Right forelimb (tissue), 1 donor: ENCODE results near the gene CNIH4.
"Not testable (repeated sequence)": the region's sequence is repeated elsewhere in the genome, so short reads cannot be mapped to it uniquely, and the experiment has no call there.

Experiments used
- DNase-seq: peaks from one replicate; pipeline ENCODE4 v3.0.0-alpha.2; 2018

CNIH4 gene

DNA sequence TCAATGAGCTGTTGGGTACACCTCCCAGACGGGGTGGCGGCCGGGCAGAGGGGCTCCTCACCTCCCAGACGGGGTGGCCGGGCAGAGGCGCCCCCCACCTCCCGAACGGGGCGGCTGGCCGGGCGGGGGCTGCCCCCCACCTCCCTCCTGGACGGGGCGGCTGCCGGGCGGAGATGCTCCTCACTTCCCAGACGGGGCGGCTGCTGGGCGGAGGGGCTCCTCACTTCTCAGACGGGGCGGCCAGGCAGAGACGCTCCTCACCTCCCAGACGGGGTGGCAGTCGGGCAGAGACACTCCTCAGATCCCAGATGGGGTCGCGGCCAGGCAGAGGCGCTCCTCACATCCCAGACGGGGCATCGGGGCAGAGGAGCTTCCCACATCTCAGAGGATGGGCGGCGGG lies 7.0 kb upstream of the CNIH4 start:
- not testable (repeated sequence) for DNase-seq

DNA sequence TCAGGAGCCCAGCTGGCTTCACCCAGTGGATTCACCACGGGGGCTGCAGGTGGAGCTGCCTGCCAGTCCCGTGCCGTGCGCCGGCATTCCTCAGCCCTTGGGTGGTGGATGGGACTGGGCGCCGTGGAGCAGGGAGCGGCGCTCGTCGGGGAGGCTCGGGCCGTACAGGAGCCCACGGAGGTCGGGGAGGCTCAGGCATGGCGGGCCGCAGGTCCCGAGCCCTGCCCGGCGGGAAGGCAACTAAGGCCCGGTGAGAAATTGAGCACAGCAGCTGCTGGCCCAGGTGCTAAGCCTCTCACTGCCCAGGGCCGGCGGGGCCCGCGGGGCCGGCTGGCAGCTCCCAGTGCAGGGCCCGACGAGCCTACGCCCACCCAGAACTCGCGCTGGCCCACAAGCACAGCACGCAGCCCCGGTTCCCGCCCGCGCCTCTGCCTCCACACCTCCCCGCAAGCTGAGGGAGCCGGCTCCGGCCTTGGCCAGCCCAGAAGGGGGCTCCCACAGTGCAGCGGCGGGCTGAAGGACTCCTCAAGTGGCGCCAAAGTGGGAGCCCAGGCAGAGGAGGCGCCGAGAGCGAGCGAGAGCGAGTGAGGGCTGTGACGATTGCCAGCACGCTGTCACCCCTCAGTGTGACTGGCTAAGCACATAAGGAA lies 4.1 kb upstream of the CNIH4 start:
- DNase-seq = not testable (repeated sequence)

DNA sequence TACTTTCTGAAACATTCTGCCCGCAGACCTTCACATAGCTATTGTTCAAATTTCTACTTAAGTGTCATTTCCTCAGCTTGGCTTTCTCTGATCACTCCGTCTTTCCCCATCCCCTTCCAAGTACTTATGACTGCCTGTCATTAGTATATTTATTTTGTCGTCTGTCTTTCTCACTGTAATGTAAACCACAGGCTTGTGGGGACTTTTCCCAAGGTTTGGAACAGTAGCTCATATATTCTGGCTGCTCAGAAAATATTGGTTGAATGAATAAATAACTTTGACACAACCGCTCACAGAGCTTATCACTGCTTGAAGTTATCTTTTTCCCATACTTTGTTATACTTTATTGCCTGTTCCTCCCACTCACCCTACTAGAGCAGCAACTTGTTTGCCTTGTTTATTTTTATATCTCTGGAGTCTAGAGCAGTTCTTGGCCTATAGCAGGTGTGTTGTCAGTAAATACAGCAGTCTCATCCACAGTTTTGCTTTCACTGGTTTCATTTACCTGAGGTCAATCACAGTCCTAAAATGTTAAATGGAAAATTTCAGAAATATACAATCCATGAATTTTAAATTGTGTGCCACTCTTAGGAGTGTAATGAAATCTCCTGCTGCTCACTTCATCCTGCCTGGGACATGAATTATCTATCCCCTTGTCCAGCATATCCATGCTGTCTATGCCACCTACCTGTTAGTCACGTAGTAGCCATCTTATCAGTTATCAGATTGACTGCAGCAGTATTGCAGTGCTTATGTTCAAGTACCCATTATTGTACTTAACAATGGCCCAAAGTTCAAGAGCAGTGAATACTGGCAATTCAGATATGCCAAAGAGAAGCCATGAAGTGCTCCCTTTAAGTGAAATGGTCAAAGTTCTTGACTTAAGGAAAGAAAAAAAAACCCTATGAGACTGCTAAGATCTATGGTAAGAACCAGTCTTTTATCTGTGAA lies 2.4 kb upstream of the CNIH4 start:
- DNase-seq = no peak

DNA sequence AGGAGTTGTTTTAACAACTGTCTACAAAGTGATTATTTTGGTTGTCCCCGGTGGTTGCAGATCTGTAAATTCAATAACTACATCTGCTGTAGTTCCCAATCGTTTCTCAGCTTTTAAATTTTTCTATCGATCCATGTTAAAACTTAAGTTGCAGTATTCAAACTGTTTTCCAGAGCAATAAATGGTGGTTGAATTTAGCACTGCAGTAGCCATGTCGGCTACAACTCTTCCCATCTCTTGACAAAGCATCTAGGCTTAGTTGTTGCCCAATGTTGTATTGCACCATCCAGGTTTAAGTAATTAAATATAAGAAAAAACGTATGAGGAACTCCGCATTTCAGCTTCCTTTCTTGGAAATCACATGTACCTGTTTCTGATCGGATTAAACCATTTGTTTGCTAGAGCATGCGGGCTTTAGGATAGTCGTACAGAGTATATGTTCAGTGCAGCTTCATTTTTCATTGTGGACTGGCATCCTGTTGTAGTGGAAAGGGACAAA lies 996 bp downstream of the CNIH4 start:
- no peak for DNase-seq

DNA sequence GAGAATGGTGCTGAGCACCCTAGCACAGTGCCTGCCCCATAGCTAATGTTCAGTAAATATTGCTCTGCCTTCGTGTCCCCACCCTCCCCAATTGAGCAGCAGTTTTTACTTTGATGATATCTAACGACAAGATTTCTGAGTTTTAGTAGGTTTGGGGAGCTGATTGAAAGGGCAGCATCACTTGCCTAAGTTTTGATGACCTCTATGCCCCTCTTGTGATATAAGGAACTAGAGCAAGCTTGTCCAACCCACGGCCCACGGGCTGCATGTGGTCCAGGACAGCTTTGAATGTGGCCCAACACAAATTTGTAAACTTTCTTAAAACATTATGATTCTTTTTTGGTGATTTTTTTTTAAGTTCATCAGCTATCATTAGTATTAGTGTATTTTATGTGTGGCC lies 1.6 kb downstream of the CNIH4 start:
- no peak for DNase-seq

DNA sequence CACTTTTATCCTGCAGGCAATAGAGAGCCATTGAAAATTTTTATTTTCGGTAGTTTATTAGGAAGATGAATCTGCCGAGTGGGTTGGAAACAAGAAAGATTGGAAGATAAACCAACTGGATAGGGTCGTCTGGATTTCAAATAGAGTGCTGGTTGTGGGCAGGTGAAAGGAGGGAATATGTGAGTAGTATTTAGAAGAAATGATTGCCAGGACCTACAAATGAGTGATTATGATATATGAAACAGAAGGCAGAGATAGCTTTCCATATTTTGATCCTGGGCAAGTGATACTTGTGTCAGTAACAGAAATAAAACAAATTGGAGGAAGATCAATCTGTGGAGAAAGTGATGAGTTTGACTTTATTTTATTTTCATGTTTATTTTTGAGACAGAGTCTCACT lies 2.5 kb downstream of the CNIH4 start:
- no peak for DNase-seq

DNA sequence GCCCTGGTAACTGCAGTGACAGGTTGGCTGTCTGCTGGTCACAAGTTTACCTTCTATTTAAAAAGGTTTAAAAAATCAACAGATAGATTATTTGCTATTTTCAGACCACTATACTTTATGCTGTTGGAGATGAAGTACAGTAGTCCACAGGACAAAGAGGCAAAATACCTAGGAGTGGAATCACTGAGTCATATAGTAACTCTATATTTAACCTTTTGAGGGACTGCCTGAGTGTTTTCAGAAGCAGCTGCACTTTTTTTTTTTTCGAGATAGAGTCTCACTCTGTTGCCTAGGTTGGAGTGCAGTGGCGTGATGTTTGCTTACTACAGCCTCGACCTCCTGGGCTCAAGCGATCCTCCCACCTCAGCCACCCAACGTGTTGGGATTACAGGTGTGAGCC lies 11.7 kb downstream of the CNIH4 start:
- no peak for DNase-seq

DNA sequence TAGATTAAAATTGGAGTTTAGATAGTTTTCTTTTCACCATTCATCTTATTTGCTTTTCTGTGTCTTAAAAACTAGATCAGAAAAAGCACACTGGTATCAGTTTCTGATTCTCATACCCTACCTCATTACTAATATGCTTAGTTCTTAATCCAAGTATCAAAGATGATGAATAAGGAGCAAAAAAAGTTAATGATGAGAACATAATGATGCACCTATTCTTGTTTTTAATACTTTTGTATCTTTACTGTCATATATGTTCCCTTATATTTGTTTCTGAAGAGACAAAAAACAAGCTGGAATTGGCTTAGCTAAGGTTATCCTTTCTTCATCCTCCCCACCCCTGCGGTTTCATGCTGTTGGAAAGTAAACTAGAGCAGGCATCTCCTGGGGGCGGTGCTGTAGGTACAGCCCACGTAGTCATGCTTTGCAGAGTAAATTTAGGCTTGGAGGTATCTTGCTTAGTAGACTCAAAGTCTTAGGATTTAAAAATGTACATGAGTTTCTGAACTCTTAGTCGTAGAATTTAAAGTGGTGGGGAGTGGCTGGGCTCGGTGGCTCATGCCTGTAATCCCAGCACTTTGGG lies 16.4 kb downstream of the CNIH4 start:
- no peak for DNase-seq

DNA sequence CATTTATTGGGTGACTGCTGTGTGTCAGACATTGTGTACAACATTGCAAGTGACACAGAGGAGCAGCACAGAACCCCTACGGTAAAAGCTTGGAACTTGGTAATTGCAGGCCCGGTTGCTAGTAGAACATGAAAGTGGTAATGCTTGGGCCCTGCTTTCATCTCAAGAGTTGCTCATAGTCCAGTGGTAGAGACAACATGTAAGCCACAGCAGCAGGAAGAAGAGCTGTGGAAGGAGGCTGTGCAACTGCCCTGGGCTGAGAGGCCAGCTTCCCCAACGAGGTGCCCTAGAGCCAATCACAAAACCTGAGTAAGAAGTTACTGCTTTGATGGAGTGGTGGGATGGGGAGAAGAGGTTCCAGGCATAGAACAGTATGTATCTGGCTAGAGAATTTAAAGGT lies 18.4 kb downstream of the CNIH4 start:
- DNase-seq = no peak

DNA sequence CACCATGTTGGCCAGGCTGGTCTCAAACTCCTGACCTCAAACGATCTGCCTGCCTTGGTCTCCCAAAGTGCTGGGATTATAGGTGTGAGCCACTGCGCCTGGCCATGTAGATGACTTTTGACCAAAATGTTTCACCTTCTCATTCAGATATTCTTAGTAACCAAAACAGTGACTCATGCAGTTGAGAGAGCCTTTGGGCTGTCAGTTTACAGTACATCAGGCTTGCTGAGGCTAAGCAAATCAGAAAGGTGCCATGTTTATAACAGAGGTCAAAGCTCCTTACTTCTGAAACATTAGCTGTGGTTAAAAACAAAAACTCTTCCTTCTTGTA lies 21.0 kb downstream of the CNIH4 start:
- no peak for DNase-seq

DNA sequence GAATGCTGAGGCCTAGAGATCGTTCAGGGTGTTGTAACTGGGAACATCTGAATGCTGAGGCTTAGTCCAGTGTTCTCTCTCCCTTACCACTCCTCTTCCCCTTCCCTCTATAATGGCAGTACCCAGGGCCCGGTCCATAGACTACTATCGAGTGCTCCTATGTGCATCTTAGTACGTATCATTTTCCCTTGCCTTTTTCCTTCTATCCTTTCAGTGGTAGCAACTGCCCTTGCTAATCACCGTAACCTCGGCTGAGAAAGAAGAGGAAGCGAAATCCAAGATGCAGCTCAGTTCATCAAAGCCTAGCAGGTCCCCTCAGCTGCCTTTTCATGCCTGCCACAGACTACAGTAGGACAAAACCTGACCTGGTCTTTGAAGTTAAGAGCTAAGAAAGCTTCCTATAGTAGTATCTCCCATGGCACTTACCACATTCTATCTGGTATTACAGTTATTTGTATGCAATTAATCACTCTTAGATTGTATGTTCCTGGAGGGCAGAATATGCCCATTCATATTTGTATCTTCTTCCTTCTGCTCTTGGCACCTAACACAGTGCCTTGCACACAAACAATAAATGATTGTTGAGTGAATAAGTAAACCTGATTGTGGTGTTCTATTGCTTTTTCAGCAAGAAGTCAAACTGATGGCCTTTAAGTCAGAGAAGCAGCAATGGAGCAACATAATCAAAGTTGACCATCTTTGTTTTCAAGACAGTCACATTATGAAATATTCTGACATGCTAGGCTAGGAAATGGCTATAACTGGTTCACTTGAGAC lies 22.4 kb downstream of the CNIH4 start:
- no peak for DNase-seq

DNA sequence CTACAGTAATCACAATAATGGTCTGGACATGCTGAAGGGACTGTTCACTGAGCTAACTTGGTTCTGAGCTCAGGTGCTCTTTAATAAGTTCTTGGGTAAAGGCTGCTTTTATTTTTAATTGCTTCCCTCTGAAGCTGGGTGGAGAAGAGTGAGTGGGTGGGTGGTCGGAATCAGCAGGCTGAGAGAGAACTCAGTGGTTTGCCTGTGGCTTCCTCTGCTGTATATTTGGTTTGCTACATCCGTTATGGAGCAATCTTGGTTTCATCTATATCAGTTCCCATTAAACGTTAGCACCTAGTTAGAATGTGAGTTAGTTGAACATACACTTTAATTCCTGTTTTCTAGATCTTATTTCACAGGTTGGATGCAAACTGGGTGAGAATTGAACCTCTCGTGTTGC lies 23.3 kb downstream of the CNIH4 start:
- DNase-seq = no peak

DNA sequence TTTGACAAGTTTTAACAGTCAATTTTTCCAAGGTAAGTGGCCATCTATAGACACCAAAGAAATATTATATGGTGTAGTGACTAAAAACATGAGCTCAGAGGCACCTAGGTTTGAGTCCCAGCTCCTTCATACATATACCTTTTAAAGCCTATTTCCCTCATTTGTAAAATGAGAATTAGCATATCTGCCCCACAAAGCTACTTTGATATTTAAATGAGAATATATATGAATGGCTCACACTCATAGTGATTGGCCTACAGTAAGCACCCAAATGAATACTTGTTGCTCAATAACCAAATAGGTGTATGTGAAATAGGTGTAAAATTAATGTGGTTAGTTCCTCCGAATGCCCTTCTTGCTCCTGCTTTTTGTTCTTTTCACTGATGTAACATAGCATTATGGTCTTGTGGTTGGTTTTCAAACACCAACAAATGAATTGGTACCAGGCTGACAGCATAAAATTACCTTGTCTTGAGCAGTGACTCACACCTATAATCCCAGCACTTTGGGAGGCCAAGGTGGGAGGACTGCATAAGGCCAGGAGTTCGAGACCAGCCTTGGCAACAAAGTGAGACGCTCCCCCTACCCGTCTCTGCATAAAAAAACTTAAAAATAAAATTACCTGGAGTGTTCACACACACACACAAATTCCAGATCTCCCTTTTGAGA lies 25.3 kb downstream of the CNIH4 start:
- DNase-seq = no peak

DNA sequence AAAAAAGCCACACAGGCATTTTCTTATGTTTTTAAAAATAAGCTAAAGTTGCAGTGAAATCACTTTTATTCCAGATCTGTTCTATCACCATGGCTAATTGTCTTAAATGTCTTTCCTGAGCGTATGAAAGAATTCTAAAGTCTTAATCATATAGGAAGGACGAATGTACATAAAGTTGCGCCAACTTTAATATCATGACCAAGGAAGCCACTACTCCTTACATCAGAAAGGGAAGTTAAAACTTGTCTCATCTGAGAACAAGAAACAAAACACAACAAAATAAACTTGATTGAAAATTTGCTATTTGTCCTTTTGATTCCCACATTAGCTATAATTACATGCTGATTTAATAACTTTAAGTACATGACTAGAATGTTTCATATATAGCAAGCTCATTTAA lies 26.5 kb downstream of the CNIH4 start:
- no peak for DNase-seq

DNA sequence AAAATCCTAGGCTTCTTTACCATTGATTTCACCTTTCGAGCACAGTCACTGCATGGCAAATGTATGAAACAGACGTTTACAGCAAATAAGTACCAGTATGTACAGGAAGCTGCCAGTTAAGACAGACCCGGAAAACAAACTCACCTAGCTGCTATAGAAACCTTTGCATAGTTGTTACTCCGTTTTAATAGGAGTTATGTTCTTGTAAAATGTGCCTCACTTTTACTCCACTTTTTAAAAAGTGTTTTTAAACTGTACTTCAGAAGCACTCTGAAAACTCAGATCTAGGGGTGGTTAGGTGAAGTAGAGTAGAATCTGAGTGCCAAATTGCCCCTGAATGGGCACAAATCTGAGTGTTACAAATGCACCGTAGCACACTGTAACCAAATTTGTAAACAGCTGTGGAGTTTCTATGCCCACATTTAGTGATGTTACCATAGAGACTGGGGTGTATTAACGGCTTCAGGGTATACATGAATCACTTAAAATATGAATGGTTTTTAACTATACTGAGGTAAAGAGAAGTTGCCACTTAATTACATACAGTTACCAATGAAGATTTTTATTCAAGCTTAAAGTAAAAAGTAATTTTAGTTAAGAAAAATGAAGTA lies 30.7 kb downstream of the CNIH4 start:
- DNase-seq = no peak

DNA sequence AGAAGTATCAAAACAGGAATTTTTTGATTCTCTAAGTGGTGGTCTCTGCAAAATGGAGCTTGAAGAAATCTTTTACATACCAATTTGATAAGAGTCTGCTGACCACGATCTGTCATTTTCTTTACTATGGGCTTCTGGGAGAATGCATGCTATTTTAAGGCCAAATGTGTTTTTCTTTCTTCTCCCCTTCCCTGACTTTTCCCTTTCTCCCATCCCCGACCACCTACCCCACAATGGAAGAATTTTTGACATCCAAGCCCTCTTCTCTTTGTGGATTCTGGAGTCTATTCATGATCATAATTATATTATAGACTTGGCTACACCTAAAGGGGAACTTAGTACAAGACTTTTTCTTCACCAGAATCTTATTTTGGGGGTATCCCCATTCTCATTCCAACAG lies 31.3 kb downstream of the CNIH4 start:
- no peak for DNase-seq

DNA sequence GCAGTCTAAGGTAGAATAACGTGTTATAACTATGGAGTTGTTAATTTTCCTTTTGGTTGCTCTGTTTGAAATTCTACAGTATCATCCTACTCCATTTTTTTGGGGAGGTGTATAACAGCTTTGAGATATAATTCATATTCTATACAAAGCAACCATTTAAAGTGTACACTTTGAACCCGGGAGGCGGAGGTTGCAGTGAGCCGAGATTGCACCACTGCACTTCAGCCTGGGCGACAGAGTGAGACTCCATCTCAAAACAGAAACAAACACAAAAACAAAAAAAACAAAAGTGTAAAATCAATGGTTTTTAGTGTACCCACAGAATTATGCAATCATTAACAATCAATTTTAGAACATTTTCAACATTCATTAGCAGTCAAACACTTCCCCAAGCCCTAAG lies 33.8 kb downstream of the CNIH4 start:
- DNase-seq = no peak

DNA sequence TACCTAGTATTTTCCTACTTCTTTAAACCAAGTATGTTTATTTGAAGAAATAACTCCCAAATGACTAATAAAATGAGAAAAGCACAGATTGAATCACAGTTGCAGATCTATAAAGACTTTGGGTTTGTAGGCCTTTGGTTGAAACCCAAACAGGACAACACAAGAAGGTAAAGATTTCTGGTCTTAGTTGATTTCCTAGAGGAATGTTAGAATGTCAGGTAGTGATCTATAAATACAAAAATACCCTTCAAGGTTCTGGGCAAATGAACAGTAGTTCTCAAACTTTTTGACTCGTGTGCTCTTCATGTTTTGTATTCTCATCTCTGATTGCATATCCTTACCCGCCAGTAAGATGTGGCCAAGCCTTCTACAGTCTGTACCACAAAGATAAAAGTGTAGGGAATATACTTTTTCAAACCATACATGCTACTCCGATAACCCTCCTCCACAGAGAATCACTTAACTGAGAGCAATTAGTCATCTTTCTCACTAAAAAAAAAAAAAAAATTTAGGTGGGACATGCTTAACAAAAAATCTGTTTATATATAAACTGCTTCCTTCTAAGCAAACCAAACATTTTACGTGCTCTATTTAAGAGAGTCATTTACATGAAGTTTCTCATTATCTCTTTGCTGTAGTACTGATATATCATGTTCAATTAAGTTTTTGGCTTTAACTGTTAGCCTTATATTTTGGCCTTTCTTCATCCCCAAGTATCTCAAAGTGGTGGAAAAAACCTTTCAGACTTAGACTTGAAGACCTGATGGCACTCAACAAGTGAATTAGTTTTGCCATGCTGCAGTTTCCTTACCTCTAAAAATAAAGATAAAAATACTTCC lies 36.0 kb downstream of the CNIH4 start:
- no peak for DNase-seq

DNA sequence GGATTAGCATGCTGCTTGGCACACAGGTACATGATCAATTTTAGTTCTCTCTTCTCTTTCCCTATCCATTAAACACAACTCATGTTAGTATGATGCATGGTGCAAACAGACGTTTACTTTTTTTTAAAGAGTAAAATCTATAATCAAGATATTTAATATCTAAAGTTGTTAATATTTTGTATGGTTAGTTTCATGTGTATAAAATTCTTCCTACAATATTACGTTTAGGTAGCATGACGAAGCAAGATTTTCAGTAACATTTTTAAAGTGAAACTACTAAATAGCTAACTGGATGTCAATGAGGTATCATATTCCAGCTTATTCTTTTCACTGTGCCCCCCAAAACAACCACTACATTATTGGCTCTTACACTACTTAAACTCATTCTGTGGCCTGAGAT lies 36.6 kb downstream of the CNIH4 start:
- DNase-seq = no peak

DNA sequence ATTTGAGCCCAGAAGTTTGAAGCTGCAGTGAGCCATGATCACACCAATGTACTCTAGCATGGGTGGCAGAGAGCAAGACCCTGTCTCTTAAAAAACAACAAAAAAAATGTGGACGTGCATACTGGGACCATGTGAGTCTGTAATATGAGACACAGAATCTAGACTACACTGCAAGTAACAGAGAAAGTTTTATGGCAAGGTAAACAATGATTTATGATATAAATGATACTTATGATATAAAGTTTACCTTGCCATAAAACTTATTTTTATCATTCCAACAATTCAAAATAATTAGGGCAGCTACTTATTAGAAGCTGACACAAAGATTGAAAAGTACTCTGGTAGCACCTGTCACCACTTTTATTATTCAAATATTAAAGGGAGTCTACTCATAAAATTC lies 43.2 kb downstream of the CNIH4 start:
- DNase-seq = no peak

DNA sequence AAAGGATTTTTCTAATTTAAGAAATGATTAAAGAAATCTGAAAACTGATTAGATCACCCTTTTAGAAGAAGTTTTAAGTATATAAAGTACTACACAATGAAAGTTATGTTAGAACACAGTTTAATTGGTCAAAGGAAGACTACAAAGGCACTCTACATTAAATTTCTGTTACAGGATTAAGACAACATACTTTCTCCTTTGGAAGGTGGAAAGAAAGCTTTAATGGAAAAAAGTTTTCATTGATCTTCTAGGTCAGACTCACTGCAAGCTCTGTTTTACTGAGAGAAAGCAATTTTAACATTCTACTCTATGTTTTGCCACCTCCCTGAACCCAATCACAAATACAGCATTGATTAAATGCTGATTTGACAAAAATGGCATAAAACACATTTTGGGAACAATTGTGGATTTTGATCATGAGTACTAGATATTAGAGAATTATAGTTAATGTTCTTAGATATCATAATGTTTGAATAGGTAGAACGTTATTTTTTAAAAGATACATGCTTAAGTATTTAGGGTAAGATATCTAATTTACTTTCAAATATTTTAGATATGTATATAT lies 45.9 kb downstream of the CNIH4 start:
- DNase-seq = no peak
